ENCODE measurements around the gene CEP72. TPM values are rescaled to one million over a fixed set of nuclear protein-coding genes. Genes with fewer than 3 reads are reported as not detected.

The CEP72 gene
- total RNA-seq, 2 donors from 2014 or later = 3.8 to 21.0 TPM

DNA sequence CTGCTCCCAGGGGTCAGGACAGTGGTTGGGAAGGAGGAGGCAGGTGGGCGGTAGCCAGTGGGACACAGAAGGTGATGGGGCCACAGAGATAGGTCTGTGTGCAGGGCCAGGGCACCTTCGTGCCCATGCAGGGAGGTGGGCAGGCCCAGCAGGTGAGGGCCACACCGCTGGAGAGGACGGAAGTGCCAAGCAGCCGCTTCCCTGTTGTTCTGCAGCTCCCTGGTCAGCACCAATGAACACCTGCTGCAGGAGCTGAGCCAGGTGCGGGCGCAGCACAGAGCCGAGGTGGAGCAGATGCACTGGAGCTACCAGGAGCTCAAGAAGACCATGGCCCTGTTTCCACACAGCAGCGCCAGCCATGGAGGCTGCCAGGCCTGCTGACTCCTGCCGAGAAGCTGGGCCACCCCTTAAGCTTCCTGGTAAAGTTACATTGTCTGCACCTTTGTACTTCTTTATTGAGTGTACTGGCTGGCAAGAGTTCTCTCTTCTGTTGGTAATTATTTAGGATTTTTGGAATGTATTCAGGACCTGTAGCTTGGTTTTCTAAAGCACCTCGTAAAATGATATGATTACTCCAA lies 40.7 kb downstream of the CEP72 start:
- Histone ChIP-seq H3K9ac (ENCODE audit: low read depth in 2 of 2, low read length in 2 of 2) (no peak overlapping the region), H3K4me1 (no peaks in the 10 kb centered on the region), H3K27me3 (no peaks in the 10 kb centered on the region), H3K9me3 (no peaks in the 10 kb centered on the region), H3K36me3 (no peaks in the 10 kb centered on the region), H3K4me3 (no peak overlapping the region), H3K27ac (no peak overlapping the region)
- peak; percentile 13 for DNase-seq
- TF ChIP-seq, protein P1, sequence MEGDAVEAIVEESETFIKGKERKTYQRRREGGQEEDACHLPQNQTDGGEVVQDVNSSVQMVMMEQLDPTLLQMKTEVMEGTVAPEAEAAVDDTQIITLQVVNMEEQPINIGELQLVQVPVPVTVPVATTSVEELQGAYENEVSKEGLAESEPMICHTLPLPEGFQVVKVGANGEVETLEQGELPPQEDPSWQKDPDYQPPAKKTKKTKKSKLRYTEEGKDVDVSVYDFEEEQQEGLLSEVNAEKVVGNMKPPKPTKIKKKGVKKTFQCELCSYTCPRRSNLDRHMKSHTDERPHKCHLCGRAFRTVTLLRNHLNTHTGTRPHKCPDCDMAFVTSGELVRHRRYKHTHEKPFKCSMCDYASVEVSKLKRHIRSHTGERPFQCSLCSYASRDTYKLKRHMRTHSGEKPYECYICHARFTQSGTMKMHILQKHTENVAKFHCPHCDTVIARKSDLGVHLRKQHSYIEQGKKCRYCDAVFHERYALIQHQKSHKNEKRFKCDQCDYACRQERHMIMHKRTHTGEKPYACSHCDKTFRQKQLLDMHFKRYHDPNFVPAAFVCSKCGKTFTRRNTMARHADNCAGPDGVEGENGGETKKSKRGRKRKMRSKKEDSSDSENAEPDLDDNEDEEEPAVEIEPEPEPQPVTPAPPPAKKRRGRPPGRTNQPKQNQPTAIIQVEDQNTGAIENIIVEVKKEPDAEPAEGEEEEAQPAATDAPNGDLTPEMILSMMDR (IDR thresholded peaks at IDR 0.05) = no peak
- intact Hi-C loops (cut with DNase I) = no loop called here

DNA sequence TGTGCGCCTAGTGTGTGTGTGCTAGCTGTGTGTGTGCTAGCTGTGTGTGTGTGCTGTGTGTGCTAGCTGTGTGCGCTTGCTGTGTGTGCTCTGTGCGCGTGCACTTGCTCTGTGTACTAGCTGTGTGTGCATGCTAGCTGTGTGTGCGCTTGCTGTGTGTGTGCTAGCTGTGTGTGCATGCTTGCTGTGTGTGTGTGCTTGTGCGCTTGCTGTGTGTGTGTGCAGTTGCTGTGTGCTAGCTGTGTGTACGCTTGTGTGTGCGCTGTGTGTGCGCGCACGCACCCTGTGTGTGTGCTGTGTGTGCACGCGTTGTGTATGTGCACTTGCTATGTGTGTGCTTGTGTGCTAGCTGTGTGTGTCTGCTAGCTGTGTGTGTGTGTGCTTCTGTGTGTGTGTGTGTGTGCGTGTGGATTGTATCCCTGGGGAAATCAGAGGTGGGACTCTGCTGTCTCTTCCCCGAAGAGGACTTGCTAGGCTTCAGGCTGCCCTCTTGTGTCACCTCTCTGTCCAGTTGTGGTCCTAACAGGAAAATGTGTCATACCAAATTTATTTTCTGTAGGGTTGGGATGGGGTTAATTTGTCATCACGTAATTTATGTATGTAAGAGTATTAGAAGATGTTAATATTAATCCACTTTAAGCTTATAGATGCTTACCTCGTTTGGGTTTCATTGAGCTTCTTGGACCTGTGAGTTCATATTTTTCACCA lies 42.1 kb downstream of the CEP72 start:
- TF ChIP-seq, protein P1 (IDR thresholded peaks at IDR 0.05) = no peak
- intact Hi-C loops (cut with DNase I) = no loop called here
- Histone ChIP-seq H3K9ac (ENCODE audit: low read depth in 2 of 2, low read length in 2 of 2) (no peak overlapping the region), H3K4me1 (no peaks in the 10 kb centered on the region), H3K4me3 (no peak overlapping the region), H3K36me3 (no peaks in the 10 kb centered on the region), H3K27ac (no peak overlapping the region), H3K9me3 (no peaks in the 10 kb centered on the region), H3K27me3 (no peaks in the 10 kb centered on the region)
- DNase-seq = no peak

DNA sequence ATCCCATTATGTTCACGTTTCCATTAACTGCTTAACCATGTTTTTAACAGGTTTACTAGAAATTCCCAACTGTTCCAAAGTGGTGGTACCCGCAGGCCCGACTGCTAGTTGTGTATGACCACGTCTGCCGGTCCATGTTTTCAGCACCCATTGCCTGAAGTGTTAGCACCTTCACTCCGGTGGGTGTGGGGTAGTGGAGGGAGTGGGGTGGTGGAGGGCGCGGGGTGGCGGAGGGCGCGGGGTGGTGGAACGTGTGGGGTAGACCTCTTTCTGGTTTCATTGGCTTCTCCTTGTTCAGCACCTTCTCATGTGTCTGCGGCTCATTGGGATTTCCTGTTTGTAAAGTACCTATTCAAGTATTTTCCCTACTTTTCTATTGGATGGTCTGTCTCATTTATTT lies 43.3 kb downstream of the CEP72 start:
- Histone ChIP-seq H3K27me3 (no peaks in the 10 kb centered on the region), H3K36me3 (no peaks in the 10 kb centered on the region), H3K27ac (no peak overlapping the region), H3K9ac (ENCODE audit: low read depth in 2 of 2, low read length in 2 of 2) (no peak overlapping the region), H3K4me3 (no peak overlapping the region), H3K4me1 (no peaks in the 10 kb centered on the region), H3K9me3 (no peaks in the 10 kb centered on the region)
- intact Hi-C loops (cut with DNase I) = no loop called here
- DNase-seq = no peak
- TF ChIP-seq, protein P1 (IDR thresholded peaks at IDR 0.05) = no peak

DNA sequence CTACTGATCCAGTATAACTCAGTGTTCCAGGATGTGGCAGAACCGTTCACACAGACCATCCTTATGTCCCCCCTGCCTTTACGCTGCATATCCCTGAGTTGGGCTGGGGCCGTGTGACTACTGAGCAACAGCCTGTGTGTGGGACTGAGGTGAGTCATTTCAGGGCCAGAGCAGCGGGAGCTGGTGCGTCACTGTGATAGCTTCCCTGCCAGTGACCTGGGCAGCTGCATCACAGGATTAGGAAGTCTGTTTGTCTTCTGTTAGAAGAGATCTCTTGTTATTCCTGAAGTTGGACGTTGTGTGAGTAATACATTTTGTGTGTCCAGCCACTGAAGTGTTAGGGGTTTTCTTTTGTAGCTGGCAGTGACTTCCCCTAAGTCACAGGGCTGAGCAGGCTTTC lies 45.4 kb downstream of the CEP72 start:
- Histone ChIP-seq H3K36me3 (no peaks in the 10 kb centered on the region), H3K4me3 (no peak overlapping the region), H3K9ac (ENCODE audit: low read depth in 2 of 2, low read length in 2 of 2) (no peak overlapping the region), H3K9me3 (no peaks in the 10 kb centered on the region), H3K27ac (no peak overlapping the region), H3K4me1 (no peaks in the 10 kb centered on the region), H3K27me3 (no peaks in the 10 kb centered on the region)
- TF ChIP-seq, protein P1 (IDR thresholded peaks at IDR 0.05) = no peak
- intact Hi-C loops (cut with DNase I) = no loop called here
- DNase-seq = no peak

DNA sequence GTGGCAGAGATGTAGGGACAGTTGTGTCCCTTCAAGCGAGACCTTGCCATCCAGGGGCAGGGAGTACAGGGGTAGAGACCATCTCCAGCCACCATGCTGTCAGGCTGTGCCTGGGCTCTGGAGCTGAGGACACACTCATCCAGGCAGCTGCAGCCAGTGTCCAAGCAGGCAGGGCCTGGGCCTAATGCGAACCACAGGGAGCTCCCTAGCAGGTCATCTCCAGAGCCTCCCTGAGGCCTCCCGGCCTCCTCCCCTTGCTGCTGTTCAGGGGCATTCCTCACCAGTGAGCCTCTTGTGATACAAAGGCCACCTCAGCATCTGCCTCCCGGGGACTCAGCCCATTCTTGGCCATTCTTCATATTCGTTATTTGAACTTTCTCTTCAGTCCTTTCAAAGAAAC lies 46.0 kb downstream of the CEP72 start:
- no peaks in the 10 kb centered on the region for H3K9me3 ChIP-seq
- H3K36me3 ChIP-seq = no peaks in the 10 kb centered on the region
- no peak for DNase-seq
- H3K27ac ChIP-seq = no peak overlapping the region
- intact Hi-C loops (cut with DNase I) = no loop called here
- TF ChIP-seq, protein P1 (IDR thresholded peaks at IDR 0.05) = no peak
- peaks cover under 1% of the 10 kb centered on the region for H3K4me1 ChIP-seq
- no peaks in the 10 kb centered on the region for H3K27me3 ChIP-seq
- no peak overlapping the region for H3K4me3 ChIP-seq
- no peak overlapping the region for H3K9ac ChIP-seq (ENCODE audit: low read depth in 2 of 2, low read length in 2 of 2)
